CD14-positive monocyte (primary cell): Measurements from ENCODE around the gene POC1A. TPM values are rescaled to one million over a fixed set of nuclear protein-coding genes. Genes with fewer than 3 reads are reported as not detected.

Experiments
- DNase-seq, 3 donors: peaks; one replicate each; pipeline ENCODE4 v3.0.0-alpha.2; 2011 to 2022
- H2AFZ ChIP-seq: 2 replicates; pipeline ENCODE4 v1.6.0; 2012; ENCODE audit warnings: mild to moderate bottlenecking, low read depth, low read length, inconsistent platforms; ENCODE audit not compliant: insufficient read depth, poor library complexity, severe bottlenecking
- H3K27ac ChIP-seq, 2 donors: 1 replicate in 1 of 2; 2 replicates in 1 of 2; pipeline ENCODE4 v1.5.1; 2012 to 2013; ENCODE audit warnings: low read length in 2 of 2, control low read depth in 1 of 2, inconsistent platforms in 1 of 2, low read depth in 1 of 2, mild to moderate bottlenecking in 1 of 2
- H3K27me3 ChIP-seq, 2 donors: one replicate each; pipeline versions ENCODE4 v1.6.0 to v1.6.1; 2011 to 2013; ENCODE audit warnings: low read length in 2 of 2; ENCODE audit not compliant: control insufficient read depth in 2 of 2, insufficient read depth in 2 of 2
- H3K36me3 ChIP-seq, 2 donors: replicated peaks in 1 of 2; 1 replicate in 1 of 2; 2 replicates in 1 of 2; pipeline versions ENCODE4 v1.5.1 to v1.6.1; 2012 to 2013; ENCODE audit warnings: low read length in 2 of 2, control low read depth in 1 of 2, inconsistent platforms in 1 of 2, mild to moderate bottlenecking in 1 of 2; ENCODE audit not compliant: insufficient read depth in 2 of 2, control insufficient read depth in 1 of 2
- H3K4me1 ChIP-seq, 2 donors: 1 replicate in 1 of 2; 2 replicates in 1 of 2; pipeline versions ENCODE4 v1.5.1 to v1.6.1; 2012 to 2013; ENCODE audit warnings: low read length in 2 of 2, control low read depth in 1 of 2, inconsistent platforms in 1 of 2, mild to moderate bottlenecking in 1 of 2, moderate library complexity in 1 of 2; ENCODE audit not compliant: insufficient read depth in 2 of 2, control insufficient read depth in 1 of 2
- H3K4me2 ChIP-seq: replicated peaks from 2 replicates; pipeline ENCODE3; 2012; ENCODE audit warnings: low read length, moderate library complexity, mild to moderate bottlenecking; ENCODE audit not compliant: poor library complexity, severe bottlenecking; ENCODE audit errors: extremely low read depth
- H3K4me3 ChIP-seq, 3 experiments: fragments of 200-600 bp in 1 of 3; sonication (generic) in 1 of 3; replicated peaks in 1 of 3; 1 replicate in 2 of 3; 2 replicates in 1 of 3; pipeline ENCODE4 v1.5.1; 2011 to 2013; ENCODE audit warnings: low read length in 3 of 3, mild to moderate bottlenecking in 3 of 3, control low read depth in 2 of 3, low read depth in 2 of 3, inconsistent platforms in 1 of 3, moderate library complexity in 1 of 3
- H3K79me2 ChIP-seq: 2 replicates; pipeline ENCODE4 v1.6.0; 2012; ENCODE audit warnings: mild to moderate bottlenecking, control low read depth, inconsistent platforms, low read length, moderate library complexity; ENCODE audit not compliant: insufficient read depth
- H3K9ac ChIP-seq: 2 replicates; pipeline ENCODE4 v1.6.0; 2017; ENCODE audit warnings: low read length, mild to moderate bottlenecking; ENCODE audit not compliant: insufficient read depth, poor library complexity, severe bottlenecking
- H3K9me3 ChIP-seq, 2 donors: replicated peaks in 1 of 2; 1 replicate in 1 of 2; 2 replicates in 1 of 2; pipeline versions ENCODE4 v1.5.1 to v1.6.1; 2012 to 2013; ENCODE audit warnings: low read length in 2 of 2, control low read depth in 1 of 2; ENCODE audit not compliant: control insufficient read depth in 1 of 2, insufficient read depth in 1 of 2
- H4K20me1 ChIP-seq: 2 replicates; pipeline ENCODE4 v1.6.0; 2012; ENCODE audit warnings: mild to moderate bottlenecking, low read length, control low read depth, moderate library complexity; ENCODE audit not compliant: insufficient read depth
- H3K27ac Mint-ChIP-seq, 7 donors: one replicate each; pipeline ENCODE4 v1.8.0; 2020; ENCODE audit warnings: mild to moderate bottlenecking in 7 of 7, mixed read lengths in 7 of 7, moderate library complexity in 6 of 7, inconsistent platforms in 2 of 7
- H3K27me3 Mint-ChIP-seq, 3 donors: one replicate each; pipeline ENCODE4 v1.8.0; 2021 to 2022; ENCODE audit warnings: low read depth in 3 of 3, mild to moderate bottlenecking in 3 of 3, mixed read lengths in 3 of 3, moderate library complexity in 3 of 3, inconsistent platforms in 1 of 3
- H3K36me3 Mint-ChIP-seq, 2 donors: one replicate each; pipeline ENCODE4 v1.8.0; 2020; ENCODE audit warnings: mixed read lengths in 2 of 2, inconsistent platforms in 1 of 2, mild to moderate bottlenecking in 1 of 2
- H3K4me1 Mint-ChIP-seq: one replicate; pipeline ENCODE4 v1.8.0; 2020; ENCODE audit warnings: mild to moderate bottlenecking, mixed read lengths
- H3K4me3 Mint-ChIP-seq, 2 donors: one replicate each; pipeline ENCODE4 v1.8.0; 2020; ENCODE audit warnings: mild to moderate bottlenecking in 2 of 2, mixed read lengths in 2 of 2, moderate library complexity in 1 of 2
- H3K9me3 Mint-ChIP-seq, 7 donors: one replicate each; pipeline ENCODE4 v1.8.0; 2020 to 2022; ENCODE audit warnings: mixed read lengths in 7 of 7, mild to moderate bottlenecking in 6 of 7, moderate library complexity in 6 of 7, inconsistent platforms in 2 of 7
- WGBS: methylation state at CpG from one replicate; pipeline ENCODE4 v1.1.5; 2013; ENCODE audit warnings: missing lambda C conversion rate; ENCODE audit not compliant: insufficient coverage; 5-methylcytosine and 5-hydroxymethylcytosine counted together
- intact Hi-C, 2 donors: fragments of 100-400 bp; cut with micrococcal nuclease; formaldehyde crosslinking; loops; one replicate each; pipeline versions ENCODE4 v1.15.0 to v1.15.1; 2023
- polyA plus RNA-seq, 3 donors: library from polyadenylated mRNA; depleted of rRNA in 1 of 3; unstranded in 2 of 3; stranded (reverse) in 1 of 3; fragments of 300-500 nt in 2 of 3; fragments of >200 nt in 1 of 3; fragmentation: Illumina TruSeq in 2 of 3; gene quantifications; 1 replicate in 2 of 3; 2 replicates in 1 of 3; pipeline ENCODE4 v1.2.3, GENCODE V29; 2012 to 2021
- TF ChIP-seq, protein P1 (sequence below): fragments of 200-600 bp; IDR thresholded peaks from one replicate; pipeline ENCODE4 v1.8.0; 2022; ENCODE audit warnings: antibody characterized with exemption, mild to moderate bottlenecking

POC1A gene
- polyA plus RNA-seq, 3 donors: 1.2 to 2.0 (median 1.5) TPM

DNA sequence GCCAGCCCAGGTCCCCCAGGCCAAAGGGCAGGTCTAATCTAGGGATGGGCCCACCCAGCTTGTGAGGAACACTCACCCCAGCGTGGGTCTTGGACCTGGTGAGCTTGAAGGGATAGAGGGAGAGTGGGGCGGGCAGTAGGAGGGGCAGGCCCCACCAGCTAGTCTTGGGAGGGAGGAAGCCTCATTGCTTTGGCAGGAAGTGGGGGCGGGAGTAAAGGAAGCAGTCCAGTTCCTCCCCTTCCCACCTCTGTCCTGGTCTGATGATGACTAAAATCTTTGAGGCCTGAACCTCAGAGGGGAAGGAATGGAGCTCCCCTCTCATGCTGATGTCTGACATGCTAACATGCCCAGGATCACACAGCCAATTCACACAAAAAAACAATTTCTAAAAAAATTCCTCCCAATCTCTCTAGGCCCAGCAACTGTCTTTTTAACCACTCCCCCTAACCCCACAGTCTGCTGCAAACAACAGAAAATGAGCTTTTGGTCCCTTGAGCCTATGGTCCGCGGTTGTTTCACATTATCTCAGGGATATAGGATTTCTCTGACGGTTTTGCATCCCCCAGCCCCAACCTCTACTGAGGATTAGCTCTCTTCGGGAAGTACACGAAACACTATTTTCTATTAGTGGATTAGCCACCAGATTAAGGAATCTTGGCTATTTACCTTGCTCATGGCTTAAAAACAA, 67.1 kb downstream of the POC1A start:
- Histone ChIP-seq H3K4me3 (peak overlapping the region in 1 of 3 experiments; percentile 12), H3K9ac (peak overlapping the region; percentile 24), H4K20me1 (no peaks in the 10 kb centered on the region), H3K79me2 (no peaks in the 10 kb centered on the region), H3K36me3 (no peaks in the 10 kb centered on the region), H3K4me1 (peaks cover 42 to 50% of the 10 kb centered on the region in 2 donors), H3K4me2 (no peak overlapping the region), H3K27ac (peak overlapping the region; percentile 84 to 86), H3K27me3 (no peaks in the 10 kb centered on the region), H2AFZ (peak overlapping the region; percentile 64), H3K9me3 (no peaks in the 10 kb centered on the region)
- 100% methylated on average over 1 of the region's 8 CpGs for WGBS
- H3K27me3 Mint-ChIP-seq: no peaks in the 10 kb centered on the region
- H3K9me3 Mint-ChIP-seq: no peaks in the 10 kb centered on the region
- H3K4me1 Mint-ChIP-seq: peaks cover 48% of the 10 kb centered on the region
- H3K27ac Mint-ChIP-seq: peak overlapping the region; percentile 78 to 95 (median 91)
- peaks cover 12 to 24% of the 10 kb centered on the region in 2 donors for H3K36me3 Mint-ChIP-seq
- DNase-seq: peak in 2 of 3 donors; percentile 54 to 62
- intact Hi-C loops: no loop called here
- TF ChIP-seq, protein P1, sequence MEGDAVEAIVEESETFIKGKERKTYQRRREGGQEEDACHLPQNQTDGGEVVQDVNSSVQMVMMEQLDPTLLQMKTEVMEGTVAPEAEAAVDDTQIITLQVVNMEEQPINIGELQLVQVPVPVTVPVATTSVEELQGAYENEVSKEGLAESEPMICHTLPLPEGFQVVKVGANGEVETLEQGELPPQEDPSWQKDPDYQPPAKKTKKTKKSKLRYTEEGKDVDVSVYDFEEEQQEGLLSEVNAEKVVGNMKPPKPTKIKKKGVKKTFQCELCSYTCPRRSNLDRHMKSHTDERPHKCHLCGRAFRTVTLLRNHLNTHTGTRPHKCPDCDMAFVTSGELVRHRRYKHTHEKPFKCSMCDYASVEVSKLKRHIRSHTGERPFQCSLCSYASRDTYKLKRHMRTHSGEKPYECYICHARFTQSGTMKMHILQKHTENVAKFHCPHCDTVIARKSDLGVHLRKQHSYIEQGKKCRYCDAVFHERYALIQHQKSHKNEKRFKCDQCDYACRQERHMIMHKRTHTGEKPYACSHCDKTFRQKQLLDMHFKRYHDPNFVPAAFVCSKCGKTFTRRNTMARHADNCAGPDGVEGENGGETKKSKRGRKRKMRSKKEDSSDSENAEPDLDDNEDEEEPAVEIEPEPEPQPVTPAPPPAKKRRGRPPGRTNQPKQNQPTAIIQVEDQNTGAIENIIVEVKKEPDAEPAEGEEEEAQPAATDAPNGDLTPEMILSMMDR: no peak
- H3K4me3 Mint-ChIP-seq: peak overlapping the region in 1 of 2 donors; percentile 66

DNA sequence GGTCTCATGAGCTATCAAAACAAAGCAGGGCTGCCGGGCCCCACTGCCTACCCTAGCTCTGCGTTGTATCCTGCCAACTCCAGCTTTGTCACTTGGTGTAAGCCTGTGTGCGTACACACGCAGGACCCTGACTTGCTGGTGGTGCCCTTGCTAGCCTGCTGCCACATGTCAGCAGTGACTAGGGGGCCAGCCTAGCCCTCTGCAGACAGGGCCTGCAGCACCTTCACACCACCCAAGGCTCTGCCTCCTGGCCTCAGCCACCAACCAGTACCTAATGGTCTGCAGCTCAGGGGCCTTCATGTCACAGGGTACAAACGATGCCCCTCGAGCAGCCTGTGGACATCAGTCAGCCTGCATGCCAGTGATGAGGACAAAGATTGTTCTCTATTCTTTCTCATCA, 67.8 kb downstream of the POC1A start:
- no peaks in the 10 kb centered on the region for H3K9me3 Mint-ChIP-seq
- H3K27ac ChIP-seq: peak overlapping the region; percentile 84 to 86
- peak overlapping the region in 1 of 3 experiments; percentile 12 for H3K4me3 ChIP-seq
- no peak overlapping the region for H3K4me3 Mint-ChIP-seq
- H3K9me3 ChIP-seq: no peaks in the 10 kb centered on the region
- intact Hi-C loops: no loop called here
- peak overlapping the region in 6 of 7 donors; percentile 78 to 92 (median 88) for H3K27ac Mint-ChIP-seq
- no peaks in the 10 kb centered on the region for H3K36me3 ChIP-seq
- TF ChIP-seq, protein P1: no peak
- peak overlapping the region; percentile 64 for H2AFZ ChIP-seq
- peaks cover 42 to 50% of the 10 kb centered on the region in 2 donors for H3K4me1 ChIP-seq
- 88% methylated on average over 5 of the region's 6 CpGs for WGBS
- H3K36me3 Mint-ChIP-seq: peaks cover 7 to 24% of the 10 kb centered on the region in 2 donors
- peaks cover 48% of the 10 kb centered on the region for H3K4me1 Mint-ChIP-seq
- H3K79me2 ChIP-seq: no peaks in the 10 kb centered on the region
- no peaks in the 10 kb centered on the region for H3K27me3 ChIP-seq
- no peaks in the 10 kb centered on the region for H3K27me3 Mint-ChIP-seq
- DNase-seq: no peak
- peak overlapping the region; percentile 24 for H3K9ac ChIP-seq
- H3K4me2 ChIP-seq: no peak overlapping the region
- H4K20me1 ChIP-seq: no peaks in the 10 kb centered on the region
